Hematopoietic multipotent progenitor cell treated with erythropoietin and hydrocortisone succinate and interleukin-3 and kit ligand, for 8 days (in vitro differentiated cells): ENCODE data around the gene AK1.

ENCODE experiments used
- DNase-seq: peaks from one replicate; pipeline ENCODE4 v3.0.0-alpha.2; 2015

Gene AK1

DNA sequence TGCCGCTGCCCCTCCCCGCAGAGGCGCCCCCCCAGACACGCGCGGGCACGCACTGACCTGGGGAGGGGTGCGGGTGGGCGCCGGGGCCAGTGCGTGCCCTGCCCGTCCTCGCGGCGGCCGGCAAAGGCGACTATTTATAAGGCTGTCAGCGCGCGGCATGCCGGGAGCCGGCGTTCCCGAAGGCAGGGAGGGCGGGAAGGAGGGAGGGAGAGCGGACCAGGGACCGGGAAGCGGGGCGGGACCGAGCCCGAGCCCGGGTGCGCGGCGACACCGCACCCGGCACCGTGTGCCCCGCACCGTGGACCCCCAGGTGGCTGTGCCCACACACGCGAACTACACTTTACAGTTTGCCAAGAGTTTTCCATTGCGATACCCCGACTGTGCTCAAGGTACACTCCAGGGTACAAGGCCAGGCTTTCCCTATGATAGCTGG, at the start of gene AK1:
TSS of gene AK1 (minus strand) at position 110 of the 433 bp plus-strand sequence. CDS start 3,058 bp downstream, outside the sequence.
- DNase-seq = no peak

- DNase-seq = no peak
These were observed 49.4 kb upstream of the AK1 start for GRCh38 chr9:127926906-127927200.

DNA sequence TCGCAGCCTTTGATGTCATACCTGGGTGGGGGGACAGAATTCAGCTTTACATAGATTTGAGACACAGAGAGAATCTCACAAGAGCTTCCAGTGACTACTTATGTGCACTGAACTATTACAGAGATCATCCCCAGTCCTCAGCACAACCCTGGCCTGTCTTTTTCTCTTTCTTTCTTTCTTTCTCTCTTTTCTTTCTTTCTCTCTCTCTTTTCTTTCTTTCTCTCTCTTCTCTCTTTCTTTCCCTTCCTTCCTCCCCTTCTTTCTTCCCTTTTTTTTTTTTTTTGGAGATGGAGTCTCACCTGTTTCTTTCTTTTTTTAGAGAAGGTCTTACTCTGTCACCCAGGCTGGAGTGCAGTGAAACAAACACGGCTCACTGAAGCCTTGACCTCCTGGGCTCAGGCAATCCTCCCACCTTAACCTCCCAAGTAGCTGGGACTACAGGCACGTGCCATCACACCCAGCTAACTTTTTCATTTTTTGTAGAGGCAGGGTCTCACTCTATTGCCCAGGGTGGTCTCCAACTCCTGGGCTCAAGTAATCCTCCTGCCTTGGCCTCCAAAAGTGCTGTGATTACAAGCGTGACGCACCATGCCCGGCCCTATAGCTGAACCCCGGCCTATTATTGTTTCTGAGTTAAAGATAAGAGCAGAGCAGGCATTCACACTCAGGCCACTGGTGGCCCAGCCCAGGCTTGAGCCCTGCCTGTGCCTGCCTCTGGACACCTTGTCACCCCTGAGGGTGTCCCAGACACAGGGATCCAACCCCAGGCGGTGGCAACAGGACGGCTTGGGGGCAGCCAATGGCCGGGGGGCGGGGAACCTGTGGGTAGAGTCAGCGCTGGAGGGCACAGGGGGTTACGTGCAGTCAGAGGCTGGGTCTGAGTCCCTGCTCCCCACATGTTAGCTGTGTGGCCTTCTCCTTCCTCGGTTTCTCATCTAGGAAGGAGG, 48.8 kb upstream of the AK1 start:
- DNase-seq = no peak

GRCh38 chr9:127924736-127925444, 47.4 kb upstream of the AK1 start:
- no peak for DNase-seq

DNA sequence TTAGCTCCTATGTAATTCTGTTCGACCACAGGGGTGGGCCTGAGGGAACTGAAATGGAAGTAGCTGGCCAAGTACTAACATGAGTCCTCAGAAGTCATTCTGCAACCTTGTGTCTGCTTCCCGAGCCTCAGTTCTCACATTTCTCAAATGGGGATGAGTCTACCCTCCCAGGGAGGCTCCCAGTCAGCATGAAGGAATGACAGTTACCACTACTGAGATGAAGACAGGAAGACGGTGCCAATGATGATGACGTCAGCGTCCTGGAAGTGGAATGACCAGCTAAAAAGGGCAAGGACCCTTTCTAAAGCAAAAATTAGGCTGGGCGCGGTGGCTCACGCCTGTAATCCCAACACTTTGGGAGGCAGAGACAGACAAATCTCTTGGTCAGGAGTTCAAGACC, 46.3 kb upstream of the AK1 start:
- DNase-seq = no peak

- peak; percentile 1 for DNase-seq
These were observed 45.6 kb upstream of the AK1 start for GRCh38 chr9:127923046-127923445.

DNA sequence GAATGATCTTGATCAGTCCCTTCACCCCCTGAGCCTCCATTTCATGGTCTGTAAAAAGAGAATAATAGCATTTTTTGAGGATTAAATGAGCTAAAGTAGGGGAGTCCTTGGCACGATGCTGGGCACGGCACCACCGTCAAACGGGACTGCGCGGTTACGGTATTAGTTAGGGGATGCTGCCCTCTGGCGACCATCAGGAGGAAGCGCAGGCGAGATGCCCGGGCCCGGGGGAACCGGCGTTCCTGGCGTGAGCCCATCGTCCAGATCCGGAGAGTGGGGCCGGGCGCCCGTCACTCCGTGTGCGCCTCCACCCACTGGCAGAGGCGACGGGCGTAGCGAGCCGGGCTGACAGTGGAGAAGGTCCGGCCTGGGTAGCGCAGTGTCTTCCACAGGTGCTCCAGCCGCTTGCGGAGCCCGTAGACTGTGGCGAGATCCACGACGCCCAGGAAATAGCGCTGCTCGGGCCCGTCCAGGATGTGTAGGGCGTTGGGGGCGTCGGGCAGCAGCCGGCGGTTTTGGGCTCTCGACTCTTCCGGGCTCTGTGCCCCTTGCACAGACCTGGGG, 44.2 kb upstream of the AK1 start:
- DNase-seq = peak; percentile 61

DNA sequence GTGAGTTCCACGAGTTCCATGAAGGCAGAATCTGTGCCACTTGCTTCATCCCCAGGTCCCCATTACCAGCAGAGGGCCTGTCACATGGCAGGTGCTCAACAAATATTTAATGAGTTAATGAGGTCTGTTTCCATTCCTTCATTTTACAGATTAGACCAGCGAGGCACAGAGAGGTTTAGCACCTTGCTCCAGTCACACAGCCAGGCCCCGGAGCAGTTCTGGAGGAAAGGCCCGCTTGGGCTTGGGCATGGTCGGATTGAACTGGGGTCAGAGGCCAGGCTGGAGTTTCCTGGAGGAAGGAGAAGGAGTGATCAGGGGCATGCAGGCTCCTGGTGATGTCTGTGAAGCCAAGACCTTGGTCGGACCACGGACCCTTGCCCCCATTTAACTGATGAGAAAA, 43.3 kb upstream of the AK1 start:
- DNase-seq = no peak

GRCh38 chr9:127919253-127919815, 41.9 kb upstream of the AK1 start:
- DNase-seq = peak; percentile 29

DNA sequence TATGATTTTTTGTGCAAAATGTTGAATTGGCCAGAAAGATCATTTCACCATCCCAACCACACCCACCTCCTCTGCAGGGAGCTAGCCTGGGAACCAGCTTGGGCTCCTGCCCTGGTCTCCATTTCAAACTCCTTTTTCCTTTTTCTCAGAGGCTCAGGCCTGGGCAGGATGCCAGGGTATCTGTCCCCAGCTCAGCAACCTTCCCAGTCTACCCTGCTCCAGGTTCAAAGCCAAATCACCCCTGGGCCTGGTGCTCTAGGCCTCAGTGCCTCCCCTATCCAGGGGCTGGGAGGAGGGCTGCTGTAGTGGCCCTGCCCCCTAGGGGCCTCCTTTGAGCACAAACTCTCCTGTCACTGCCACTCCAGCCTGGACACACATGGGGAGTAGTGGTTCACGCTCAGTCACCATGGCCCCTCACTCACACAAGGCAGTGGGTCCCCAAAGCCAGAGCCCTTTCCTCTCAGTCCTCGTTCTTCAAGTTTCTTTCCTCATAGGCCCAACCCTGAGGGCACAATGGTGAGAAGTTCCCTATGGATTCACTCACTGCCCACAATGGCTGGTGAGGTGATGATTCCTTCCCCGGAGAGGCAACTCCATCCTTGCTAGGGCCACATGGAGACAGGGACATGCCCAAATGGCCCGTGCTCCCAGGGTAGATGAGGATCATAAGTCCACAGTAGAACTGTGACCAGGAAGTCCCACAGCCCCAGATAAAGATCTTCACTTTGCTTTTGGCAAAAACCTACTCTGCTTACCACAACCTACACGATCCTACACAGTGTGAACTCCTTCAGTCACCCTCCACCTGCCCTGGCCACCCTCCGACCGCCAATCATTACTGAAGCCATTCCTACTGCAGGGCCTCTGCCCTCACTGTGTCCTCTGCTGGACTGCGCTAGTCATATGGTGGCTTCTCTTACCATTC, 41.0 kb upstream of the AK1 start:
- peak; percentile 78 for DNase-seq

- no peak for DNase-seq
These were observed 40.1 kb upstream of the AK1 start for GRCh38 chr9:127917603-127918002.

GRCh38 chr9:127916720-127917581, 39.5 kb upstream of the AK1 start, which contains the start of gene ST6GALNAC4:
ST6GALNAC4 (minus strand) TSS chr9:127917041; CDS start chr9:127916419, 622 bp downstream.
- DNase-seq = peak; percentile 88

DNA sequence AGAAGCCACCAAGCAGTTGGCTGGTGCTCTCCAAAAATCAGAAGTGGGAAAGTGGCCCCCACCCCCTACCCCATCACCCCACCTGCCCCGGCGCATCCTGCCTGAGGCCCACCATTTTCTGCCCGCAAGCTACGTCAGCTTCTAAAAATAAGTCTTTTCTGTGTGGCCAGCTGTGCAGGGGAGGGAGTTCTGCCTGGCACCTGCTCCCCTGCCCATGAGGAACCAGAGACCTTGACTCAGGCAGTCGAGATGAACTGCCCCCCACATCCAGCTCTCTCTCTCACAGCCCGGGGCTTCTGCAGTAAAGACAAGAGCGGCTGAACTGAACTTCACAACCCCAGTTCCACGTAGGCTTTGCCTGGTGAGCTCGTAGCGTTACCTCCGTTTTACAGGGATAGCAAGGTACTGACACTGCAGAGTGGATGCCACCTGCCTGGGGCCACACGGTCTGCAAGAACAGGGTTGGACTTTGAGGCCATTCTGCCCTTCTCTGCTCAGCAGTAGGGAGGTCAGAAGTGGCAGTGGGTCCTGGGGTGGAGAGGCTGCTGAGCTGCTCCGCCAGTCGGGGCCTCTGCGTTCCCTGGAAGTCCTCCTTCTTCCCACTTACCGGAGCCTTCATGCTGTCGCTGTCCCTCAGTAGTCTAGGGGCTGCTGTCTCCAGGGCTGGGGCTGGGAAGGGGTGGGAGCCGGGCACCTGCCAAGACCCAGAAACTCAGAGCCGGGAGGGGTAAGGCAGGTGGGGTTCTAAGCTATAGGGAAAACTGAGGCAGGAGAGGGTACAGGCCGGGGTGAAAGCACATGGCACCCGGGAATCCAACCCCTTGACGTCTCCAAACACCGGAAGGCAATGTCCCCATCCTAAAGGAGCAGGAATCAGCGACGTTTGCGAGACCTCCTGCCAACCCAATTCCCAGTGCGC, 38.6 kb upstream of the AK1 start:
- no peak for DNase-seq

DNA sequence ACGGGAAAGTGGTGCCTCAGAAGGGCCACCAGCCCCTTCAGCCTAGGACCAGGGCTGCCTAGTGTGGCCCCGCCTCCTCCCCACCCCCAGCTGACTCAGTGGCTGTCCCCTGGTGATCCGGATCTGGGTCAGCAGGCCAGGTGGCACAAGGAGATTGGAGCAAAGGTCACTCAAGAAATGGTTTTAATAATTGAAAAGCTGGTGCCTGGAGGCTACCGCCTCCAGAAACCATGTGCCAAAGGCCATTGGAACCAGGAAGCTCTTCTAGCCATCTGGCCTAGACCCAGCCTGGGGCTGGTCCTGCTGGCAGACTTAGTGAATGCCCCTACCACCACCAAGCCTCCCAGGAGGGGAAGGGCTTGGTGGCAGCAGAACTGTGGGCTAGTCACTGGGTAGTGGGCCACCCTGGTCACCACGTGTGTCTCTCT, 37.9 kb upstream of the AK1 start:
- peak; percentile 70 for DNase-seq

GRCh38 chr9:127913682-127914081, 36.2 kb upstream of the AK1 start:
- no peak for DNase-seq

- no peak for DNase-seq
These were observed 35.4 kb upstream of the AK1 start for GRCh38 chr9:127912882-127913281.

- no peak for DNase-seq
These were observed 34.8 kb upstream of the AK1 start for GRCh38 chr9:127912296-127912695.

GRCh38 chr9:127910613-127911205, 33.2 kb upstream of the AK1 start:
- peak; percentile 91 for DNase-seq

DNA sequence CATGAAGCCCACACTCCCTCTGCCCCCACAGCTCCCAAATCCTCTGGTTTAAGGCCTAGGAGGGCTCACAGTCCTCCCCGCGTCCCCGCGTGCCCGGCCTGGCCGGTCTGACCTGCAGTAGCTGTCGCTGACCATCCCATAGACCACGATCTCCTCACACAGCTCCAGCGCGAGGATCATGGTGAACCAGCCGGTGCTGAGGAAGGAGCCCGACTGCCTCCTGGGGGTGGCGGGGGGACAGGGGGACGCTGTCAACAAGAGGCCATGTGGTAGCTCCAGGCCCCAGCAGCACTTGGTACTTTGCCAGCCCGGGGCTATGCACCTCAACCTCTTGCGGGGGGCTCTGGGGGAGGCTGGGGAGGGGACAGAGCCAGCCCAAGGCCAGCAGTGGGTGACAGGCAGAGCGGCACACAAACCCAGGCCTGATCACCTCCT, 32.4 kb upstream of the AK1 start:
- DNase-seq = no peak

GRCh38 chr9:127908660-127908926, 31.1 kb upstream of the AK1 start:
- no peak for DNase-seq
